C4-2B (cell line): ENCODE measurements around the gene APPBP2.

ENCODE experiments used
- ZFX ChIP-seq: fragments of 450-650 bp; IDR thresholded peaks from 2 replicates; pipeline ENCODE4 v1.6.1; 2017
- TF ChIP-seq, protein P1 (sequence below): fragments of 450-650 bp; conservative IDR thresholded peaks from 2 replicates; pipeline ENCODE4 v1.5.1; 2017; ENCODE audit warnings: mild to moderate bottlenecking

DNA sequence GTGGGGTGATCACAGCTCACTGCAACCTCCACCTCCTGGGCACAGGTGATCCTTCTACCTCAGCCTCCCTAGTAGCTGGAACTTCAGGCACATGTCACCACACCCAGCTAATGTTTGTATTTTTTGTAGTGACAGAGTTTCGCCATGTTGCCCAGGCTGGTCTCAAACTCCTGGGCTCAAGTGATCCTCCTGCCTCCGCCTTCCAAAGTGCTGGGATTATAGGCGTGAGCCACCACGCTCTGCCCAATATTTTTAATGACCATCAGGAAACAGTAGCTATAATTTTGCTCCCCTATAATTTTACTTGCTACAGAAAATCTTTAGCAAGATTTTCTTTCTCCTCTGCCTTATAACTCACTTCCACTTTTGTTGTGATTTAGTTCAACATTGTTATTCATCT is 29.7 kb upstream of the APPBP2 start:
- TF ChIP-seq, protein P1, sequence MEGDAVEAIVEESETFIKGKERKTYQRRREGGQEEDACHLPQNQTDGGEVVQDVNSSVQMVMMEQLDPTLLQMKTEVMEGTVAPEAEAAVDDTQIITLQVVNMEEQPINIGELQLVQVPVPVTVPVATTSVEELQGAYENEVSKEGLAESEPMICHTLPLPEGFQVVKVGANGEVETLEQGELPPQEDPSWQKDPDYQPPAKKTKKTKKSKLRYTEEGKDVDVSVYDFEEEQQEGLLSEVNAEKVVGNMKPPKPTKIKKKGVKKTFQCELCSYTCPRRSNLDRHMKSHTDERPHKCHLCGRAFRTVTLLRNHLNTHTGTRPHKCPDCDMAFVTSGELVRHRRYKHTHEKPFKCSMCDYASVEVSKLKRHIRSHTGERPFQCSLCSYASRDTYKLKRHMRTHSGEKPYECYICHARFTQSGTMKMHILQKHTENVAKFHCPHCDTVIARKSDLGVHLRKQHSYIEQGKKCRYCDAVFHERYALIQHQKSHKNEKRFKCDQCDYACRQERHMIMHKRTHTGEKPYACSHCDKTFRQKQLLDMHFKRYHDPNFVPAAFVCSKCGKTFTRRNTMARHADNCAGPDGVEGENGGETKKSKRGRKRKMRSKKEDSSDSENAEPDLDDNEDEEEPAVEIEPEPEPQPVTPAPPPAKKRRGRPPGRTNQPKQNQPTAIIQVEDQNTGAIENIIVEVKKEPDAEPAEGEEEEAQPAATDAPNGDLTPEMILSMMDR: no peak
- TF ChIP-seq ZFX: no peak
